Pancreas (tissue), 10 donors: ENCODE data around the gene GDF10. TPM values are rescaled to one million over a fixed set of nuclear protein-coding genes. Genes with fewer than 3 reads are reported as not detected.
A peak's percentile ranks its signal among the peaks of the same experiment; 100 is the strongest.

Source experiments
- ATAC-seq, 4 donors: fragments of 200-7000 bp; cut with Tn5 transposase; one replicate each; pipeline versions ENCODE4 v1.8.0 to v1.9.1; 2020; ENCODE audit warnings: mild to moderate bottlenecking in 4 of 4, moderate library complexity in 4 of 4
- DNase-seq, 6 donors: peaks; one replicate each; pipeline ENCODE4 v3.0.0-alpha.2; 2020
- FAIRE-seq: peaks from 2 replicates; lab custom pipeline; 2012; peaks lifted over from hg19 to GRCh38; lab: Jason Lieb, UNC
- H3K27ac ChIP-seq, 4 donors: fragments of 200-600 bp; sonication (generic); 1 replicate in 3 of 4; 2 replicates in 1 of 4; pipeline versions ENCODE4 v1.5.0 to v1.8.0; 2020
- H3K27me3 ChIP-seq, 4 donors: fragments of 200-600 bp; one replicate each; pipeline ENCODE4 v1.8.0; 2021
- H3K36me3 ChIP-seq, 3 donors: fragments of 200-600 bp; sonication (generic) in 1 of 3; one replicate each; pipeline versions ENCODE4 v1.5.0 to v1.8.0; 2020 to 2021
- H3K4me1 ChIP-seq, 3 donors: fragments of 200-600 bp; one replicate each; pipeline ENCODE4 v1.8.0; 2021
- H3K4me3 ChIP-seq, 4 donors: fragments of 200-600 bp; sonication (generic) in 2 of 4; one replicate each; pipeline versions ENCODE4 v1.5.0 to v1.8.0; 2020 to 2021
- H3K9me3 ChIP-seq, 4 donors: fragments of 200-600 bp; one replicate each; pipeline ENCODE4 v1.8.0; 2021
- CTCF ChIP-seq, 4 donors: fragments of 200-600 bp; sonication (generic) in 3 of 4; IDR thresholded peaks; one replicate each; pipeline versions ENCODE4 v1.5.0 to v1.8.0; 2021; ENCODE audit warnings: antibody characterized with exemption in 4 of 4
- WGBS, 2 donors: extraction: QIAGEN DNeasy Blood & Tissue Kit; methylation state at CpG; one replicate each; pipeline ENCODE4 v1.1.7; 2013; 5-methylcytosine and 5-hydroxymethylcytosine counted together
- intact Hi-C, 3 donors: fragments of 100-400 bp; cut with DNase I; formaldehyde crosslinking; loops; one replicate each; pipeline versions ENCODE4 v1.11.1 to v1.14.2; 2022
- polyA plus RNA-seq, 2 donors: library from polyadenylated mRNA; stranded (reverse); fragments of 200-250 nt; gene quantifications; one replicate each; pipeline ENCODE4 v1.2.3, GENCODE V29; 2013
- total RNA-seq, 6 donors: library from RNA; stranded (reverse); fragmentation: NEBNext Ultra II Directional in 4 of 6; extraction: Animal tissue kit (Norgen Biotek cat#: 25700) in 4 of 6; gene quantifications; one replicate each; pipeline versions ENCODE4 v1.2.1 to v1.2.4, GENCODE V29; 2021 to 2023
- donor health status: healthy with polysubstance abuse.
- donor health status: DM: no; HTN: no; CAD: no; lungs with moderate emphysema.
- donor health status: DM: no; HTN: no; CAD: no.
- donor health status: control.
- donor health status: control.
- donor health status: Bipolar disorder and iron deficiency.
- donor health status: DM: yes; HTN: yes; CAD: no.
- donor health status: DM: no; HTN: no; CAD: no.
- donor health status: DM: no; HTN: no; CAD: no.
- donor health status: DM: yes; HTN: yes; CAD: no.

GDF10 gene
- total and polyA plus RNA-seq, 8 donors: 2.0 to 13.7 (median 8.8) TPM

GRCh38 chr10:47298715-47299114, 1.3 kb upstream of the GDF10 start:
- H3K4me1 ChIP-seq: peaks cover 0 to 9% (median 6%) of the 10 kb centered on the region in 3 donors
- no peaks in the 10 kb centered on the region for H3K36me3 ChIP-seq
- ATAC-seq (no peak), DNase-seq (no peak), FAIRE-seq (no peak)
- no peaks in the 10 kb centered on the region for H3K9me3 ChIP-seq
- no peaks in the 10 kb centered on the region for H3K27me3 ChIP-seq
- H3K4me3 ChIP-seq: no peak overlapping the region
- no peak overlapping the region for H3K27ac ChIP-seq
- intact Hi-C loops: no loop called here
- WGBS, 2 donors: 82 to 90% methylated on average over 1 of the region's 1 CpG
- TF ChIP-seq CTCF (IDR thresholded peaks at IDR 0.05): no peak

GRCh38 chr10:47300429-47300931, 483 bp downstream of the GDF10 start:
- TF ChIP-seq CTCF (IDR thresholded peaks at IDR 0.05): no peak
- Histone ChIP-seq H3K9me3 (no peaks in the 10 kb centered on the region), H3K27me3 (no peaks in the 10 kb centered on the region), H3K4me3 (peak overlapping the region; percentile 40 to 64 (median 62)), H3K27ac (peak overlapping the region; percentile 19 to 58 (median 38)), H3K36me3 (no peaks in the 10 kb centered on the region), H3K4me1 (peaks cover 6 to 17% (median 11%) of the 10 kb centered on the region in 3 donors)
- 0 to 2% methylated on average over 38 to 57 of the region's 57 CpGs for whole genome bisulfite sequencing, 2 donors
- FAIRE-seq (no peak), ATAC-seq (peak; percentile 53 to 79 (median 70)), DNase-seq (peak in 4 of 6 donors; percentile 46 to 86 (median 70))
- intact Hi-C loops: no loop called here

- no peak for TF ChIP-seq CTCF (IDR thresholded peaks at IDR 0.05)
- no peaks in the 10 kb centered on the region for H3K9me3 ChIP-seq
- H3K27ac ChIP-seq: peak overlapping the region in 2 of 4 donors; percentile 16 to 42
- FAIRE-seq: no peak
- peak overlapping the region in 3 of 4 donors; percentile 61 to 64 (median 63) for H3K4me3 ChIP-seq
- WGBS, 2 donors: 16 to 25% methylated on average over 2 of the region's 2 CpGs
- peak in 4 of 6 donors; percentile 51 to 67 (median 62) for DNase-seq
- peaks cover 8 to 27% (median 25%) of the 10 kb centered on the region in 3 donors for H3K4me1 ChIP-seq
- intact Hi-C loops: no loop called here
- no peaks in the 10 kb centered on the region for H3K36me3 ChIP-seq
- no peaks in the 10 kb centered on the region for H3K27me3 ChIP-seq
- peak; percentile 6 to 37 (median 22) for ATAC-seq
These were observed 1.8 kb downstream of the GDF10 start for GRCh38 chr10:47301833-47302232.

- 73 to 74% methylated on average over 7 of the region's 7 CpGs for WGBS, 2 donors
These were observed 3.1 kb downstream of the GDF10 start for GRCh38 chr10:47303105-47303504.

More at GRCh38 chr10:47303105-47303504, 3.1 kb downstream of the GDF10 start:
- Histone ChIP-seq H3K36me3 (no peaks in the 10 kb centered on the region), H3K27ac (no peak overlapping the region), H3K27me3 (no peaks in the 10 kb centered on the region), H3K9me3 (no peaks in the 10 kb centered on the region), H3K4me3 (no peak overlapping the region), H3K4me1 (peaks cover 8 to 35% (median 32%) of the 10 kb centered on the region in 3 donors)
- intact Hi-C loops: no loop called here
- FAIRE-seq: no peak
- no peak for DNase-seq
- TF ChIP-seq CTCF (IDR thresholded peaks at IDR 0.05): no peak
- ATAC-seq: no peak
